Natural killer cell (primary cell): ENCODE data around the gene BICD2. TPM values are rescaled to one million over a fixed set of nuclear protein-coding genes. Genes with fewer than 3 reads are reported as not detected.
A peak's percentile ranks its signal among the peaks of the same experiment; 100 is the strongest.

Source experiments
- ATAC-seq, 3 donors: fragments of 150-1000 bp in 2 of 3; fragments of 200-7000 bp in 1 of 3; cut with Tn5 transposase; 1 replicate in 1 of 3; 2 replicates in 2 of 3; pipeline ENCODE4 v1.10.0; 2021; ENCODE audit warnings: mild to moderate bottlenecking in 2 of 3, moderate library complexity in 2 of 3
- DNase-seq, 2 donors: peaks; one replicate each; pipeline versions ENCODE4 v3.0.0 to v3.0.0-alpha.2; 2013 to 2021; ENCODE audit warnings: mixed read lengths in 1 of 2
- H3K27ac ChIP-seq: one replicate; pipeline ENCODE4 v1.5.1; 2013; ENCODE audit warnings: mild to moderate bottlenecking, low read length
- H3K27me3 ChIP-seq: one replicate; pipeline ENCODE4 v1.6.1; 2013; ENCODE audit warnings: low read length; ENCODE audit not compliant: control insufficient read depth, insufficient read depth
- H3K36me3 ChIP-seq: one replicate; pipeline ENCODE4 v1.6.1; 2013; ENCODE audit warnings: low read length; ENCODE audit not compliant: control insufficient read depth, insufficient read depth
- H3K4me1 ChIP-seq: one replicate; pipeline ENCODE4 v1.6.1; 2013; ENCODE audit warnings: low read length; ENCODE audit not compliant: control insufficient read depth, insufficient read depth
- H3K4me3 ChIP-seq: one replicate; pipeline ENCODE4 v1.5.1; 2013; ENCODE audit warnings: low read length
- H3K9me3 ChIP-seq: one replicate; pipeline ENCODE4 v1.6.1; 2013; ENCODE audit warnings: low read length; ENCODE audit not compliant: control insufficient read depth, insufficient read depth
- H3K27ac Mint-ChIP-seq, 2 donors: one replicate each; pipeline ENCODE4 v1.8.0; 2022; ENCODE audit warnings: mild to moderate bottlenecking in 2 of 2, mixed read lengths in 2 of 2, moderate library complexity in 1 of 2
- H3K27me3 Mint-ChIP-seq, 2 donors: one replicate each; pipeline ENCODE4 v1.8.0; 2022; ENCODE audit warnings: low read depth in 2 of 2, mixed read lengths in 2 of 2
- H3K36me3 Mint-ChIP-seq: one replicate; pipeline ENCODE4 v1.8.0; 2022; ENCODE audit warnings: mixed read lengths
- H3K4me1 Mint-ChIP-seq, 2 donors: one replicate each; pipeline ENCODE4 v1.8.0; 2022; ENCODE audit warnings: mixed read lengths in 2 of 2
- H3K4me3 Mint-ChIP-seq: one replicate; pipeline ENCODE4 v1.8.0; 2022; ENCODE audit warnings: mild to moderate bottlenecking, moderate library complexity, mixed read lengths
- H3K9me3 Mint-ChIP-seq, 2 donors: one replicate each; pipeline ENCODE4 v1.8.0; 2022; ENCODE audit warnings: mixed read lengths in 2 of 2
- WGBS: methylation state at CpG from one replicate; pipeline ENCODE4 v1.1.7; 2013; ENCODE audit warnings: missing lambda C conversion rate; ENCODE audit not compliant: insufficient coverage; 5-methylcytosine and 5-hydroxymethylcytosine counted together
- intact Hi-C: fragments of 100-400 bp; cut with micrococcal nuclease; formaldehyde crosslinking; loops from one replicate; pipeline ENCODE4 v1.14.2; 2022
- total RNA-seq, 4 donors: library from RNA; stranded (reverse); fragments of 120-200 nt in 1 of 4; gene quantifications; one replicate each; pipeline versions ENCODE4 v1.2.3 to v1.2.4, GENCODE V29; 2013 to 2022
- TF ChIP-seq, protein P1 (sequence below): fragments of 200-600 bp; IDR thresholded peaks from one replicate; pipeline ENCODE4 v1.8.0; 2022; ENCODE audit warnings: antibody characterized with exemption

Gene BICD2
- total RNA-seq, 3 donors from 2014 or later (not counting 1 experiment from before 2014, with no cell fraction given), result 27.0 to 39.7 (median 39.7) TPM

DNA sequence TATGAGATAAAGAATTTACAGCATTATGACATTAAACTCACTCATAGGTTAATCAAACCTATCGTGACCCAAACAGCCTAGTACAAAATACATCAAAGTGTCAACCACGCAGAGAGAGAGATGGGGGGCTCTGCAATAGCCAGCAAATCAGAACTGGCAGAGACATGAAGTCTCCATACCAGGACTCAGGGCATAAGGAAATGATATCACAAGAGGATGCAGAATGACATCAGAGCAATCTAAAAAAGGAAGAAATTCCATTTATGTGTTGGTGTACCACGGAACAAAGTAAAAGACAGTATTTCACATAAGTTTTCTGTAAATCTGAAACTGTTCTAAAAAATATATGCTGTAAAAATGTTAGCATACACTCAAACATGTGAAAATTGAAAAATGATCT is 24.6 kb downstream of the BICD2 start:
- WGBS, result 67% methylated on average over 1 of the region's 3 CpGs
- Mint-ChIP-seq H3K36me3 (no peaks in the 10 kb centered on the region), H3K27me3 (no peaks in the 10 kb centered on the region), H3K4me1 (peaks cover 81 to 92% of the 10 kb centered on the region in 2 donors), H3K4me3 (no peak overlapping the region), H3K27ac (peak overlapping the region; percentile 67 to 85), H3K9me3 (no peaks in the 10 kb centered on the region)
- TF ChIP-seq, protein P1, sequence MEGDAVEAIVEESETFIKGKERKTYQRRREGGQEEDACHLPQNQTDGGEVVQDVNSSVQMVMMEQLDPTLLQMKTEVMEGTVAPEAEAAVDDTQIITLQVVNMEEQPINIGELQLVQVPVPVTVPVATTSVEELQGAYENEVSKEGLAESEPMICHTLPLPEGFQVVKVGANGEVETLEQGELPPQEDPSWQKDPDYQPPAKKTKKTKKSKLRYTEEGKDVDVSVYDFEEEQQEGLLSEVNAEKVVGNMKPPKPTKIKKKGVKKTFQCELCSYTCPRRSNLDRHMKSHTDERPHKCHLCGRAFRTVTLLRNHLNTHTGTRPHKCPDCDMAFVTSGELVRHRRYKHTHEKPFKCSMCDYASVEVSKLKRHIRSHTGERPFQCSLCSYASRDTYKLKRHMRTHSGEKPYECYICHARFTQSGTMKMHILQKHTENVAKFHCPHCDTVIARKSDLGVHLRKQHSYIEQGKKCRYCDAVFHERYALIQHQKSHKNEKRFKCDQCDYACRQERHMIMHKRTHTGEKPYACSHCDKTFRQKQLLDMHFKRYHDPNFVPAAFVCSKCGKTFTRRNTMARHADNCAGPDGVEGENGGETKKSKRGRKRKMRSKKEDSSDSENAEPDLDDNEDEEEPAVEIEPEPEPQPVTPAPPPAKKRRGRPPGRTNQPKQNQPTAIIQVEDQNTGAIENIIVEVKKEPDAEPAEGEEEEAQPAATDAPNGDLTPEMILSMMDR, result no peak
- Histone ChIP-seq H3K27ac (no peak overlapping the region), H3K4me3 (no peak overlapping the region), H3K36me3 (no peaks in the 10 kb centered on the region), H3K9me3 (no peaks in the 10 kb centered on the region), H3K27me3 (no peaks in the 10 kb centered on the region), H3K4me1 (peaks cover 50% of the 10 kb centered on the region)
- intact Hi-C loops, result no loop called here
- DNase-seq, result no peak
- ATAC-seq, result peak in 1 of 3 donors; percentile 34

DNA sequence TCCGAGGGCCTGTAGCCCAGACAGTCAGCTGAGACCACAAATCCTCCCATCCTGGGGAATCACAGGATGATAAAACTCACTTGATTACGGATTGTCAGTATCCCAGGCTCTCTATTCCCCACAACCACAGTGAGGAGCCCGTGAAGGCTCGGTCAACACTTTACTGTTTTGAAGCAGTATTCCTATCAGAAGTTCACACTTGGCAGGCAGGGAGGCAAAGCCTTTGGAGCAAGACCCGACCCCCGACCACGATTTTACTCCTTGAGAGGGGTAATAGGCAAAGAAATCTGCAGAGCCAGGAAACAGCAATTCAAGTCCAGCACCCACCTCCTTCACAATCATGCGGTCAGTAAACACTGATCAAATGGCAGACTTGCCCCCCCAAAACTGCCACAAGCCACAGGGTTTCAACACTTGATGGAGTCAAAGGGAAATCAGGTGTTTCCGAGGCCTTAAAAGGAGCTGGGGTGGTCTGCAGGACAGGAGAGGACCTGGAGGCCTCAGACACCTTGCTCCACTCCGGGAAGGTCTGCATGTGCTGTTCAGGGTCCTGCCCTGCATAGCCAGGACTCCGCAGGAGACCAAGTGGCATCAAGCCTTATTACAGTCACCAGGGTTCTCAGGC is 25.2 kb downstream of the BICD2 start:
- Histone ChIP-seq H3K4me3 (no peak overlapping the region), H3K4me1 (peaks cover 53% of the 10 kb centered on the region), H3K9me3 (no peaks in the 10 kb centered on the region), H3K36me3 (no peaks in the 10 kb centered on the region), H3K27ac (no peak overlapping the region), H3K27me3 (no peaks in the 10 kb centered on the region)
- TF ChIP-seq, protein P1, result no peak
- H3K4me3 Mint-ChIP-seq, result no peak overlapping the region
- 83% methylated on average over 11 of the region's 11 CpGs for WGBS
- intact Hi-C loops, result no loop called here
- DNase-seq, result no peak
- H3K9me3 Mint-ChIP-seq, result no peaks in the 10 kb centered on the region
- H3K36me3 Mint-ChIP-seq, result no peaks in the 10 kb centered on the region
- H3K27ac Mint-ChIP-seq, result peak overlapping the region; percentile 67 to 85
- H3K4me1 Mint-ChIP-seq, result peaks cover 77 to 88% of the 10 kb centered on the region in 2 donors
- peak in 1 of 3 donors; percentile 30 for ATAC-seq
- H3K27me3 Mint-ChIP-seq, result no peaks in the 10 kb centered on the region

DNA sequence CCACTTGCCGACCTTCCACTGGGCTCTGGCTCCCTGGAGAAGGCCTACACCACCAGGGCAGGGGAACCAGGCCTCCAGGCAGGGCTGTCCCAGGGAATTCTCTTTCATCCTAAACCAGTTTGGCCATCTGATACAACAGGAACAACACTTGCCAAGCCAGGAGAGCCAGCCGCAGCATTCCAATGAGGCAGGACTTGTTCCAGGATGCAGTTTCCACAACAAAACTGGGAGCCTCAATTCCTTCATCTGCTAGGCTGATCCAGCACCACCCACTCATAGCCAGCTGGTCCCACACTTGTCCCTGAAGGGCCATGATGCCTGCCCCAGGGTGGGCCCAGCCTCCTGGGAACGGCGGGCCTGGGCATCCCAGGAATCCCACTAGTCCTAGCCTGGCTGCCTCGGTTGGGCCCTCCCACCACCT is 26.0 kb downstream of the BICD2 start:
- no peaks in the 10 kb centered on the region for H3K9me3 Mint-ChIP-seq
- H3K27ac Mint-ChIP-seq, result peak overlapping the region; percentile 53 to 83
- Histone ChIP-seq H3K9me3 (no peaks in the 10 kb centered on the region), H3K4me3 (no peak overlapping the region), H3K27me3 (no peaks in the 10 kb centered on the region), H3K27ac (no peak overlapping the region), H3K36me3 (no peaks in the 10 kb centered on the region), H3K4me1 (peaks cover 53% of the 10 kb centered on the region)
- 95% methylated on average over 5 of the region's 5 CpGs for WGBS
- no peaks in the 10 kb centered on the region for H3K27me3 Mint-ChIP-seq
- peaks cover 70 to 81% of the 10 kb centered on the region in 2 donors for H3K4me1 Mint-ChIP-seq
- no peak overlapping the region for H3K4me3 Mint-ChIP-seq
- ATAC-seq (no peak), DNase-seq (no peak)
- TF ChIP-seq, protein P1, result no peak
- intact Hi-C loops, result no loop called here
- H3K36me3 Mint-ChIP-seq, result no peaks in the 10 kb centered on the region
